H9 (cell line): Measurements from ENCODE around the gene MTHFD2. TPM values are rescaled to one million over a fixed set of nuclear protein-coding genes. Genes with fewer than 3 reads are reported as not detected.

Experiments
- DNase-seq: peaks from one replicate; pipeline ENCODE4 v3.0.0-alpha.2; 2017
- H2AFZ ChIP-seq: one replicate; pipeline ENCODE4 v1.6.1; 2013; ENCODE audit warnings: mild to moderate bottlenecking, low read length, control low read depth, moderate library complexity
- H2AK5ac ChIP-seq: 2 replicates; pipeline ENCODE4 v1.6.1; 2013; ENCODE audit warnings: low read length, control low read depth, mixed read lengths; ENCODE audit not compliant: insufficient read length
- H2BK120ac ChIP-seq: one replicate; pipeline ENCODE4 v1.6.1; 2013; ENCODE audit warnings: low read depth, mild to moderate bottlenecking, low read length, control low read depth, inconsistent platforms; ENCODE audit not compliant: poor library complexity, severe bottlenecking
- H2BK12ac ChIP-seq: 2 replicates; pipeline ENCODE4 v1.6.1; 2013; ENCODE audit warnings: low read length, control low read depth, mixed read lengths, low read depth; ENCODE audit not compliant: insufficient read length
- H2BK15ac ChIP-seq: 2 replicates; pipeline ENCODE4 v1.6.1; 2013; ENCODE audit warnings: low read depth, low read length, control low read depth
- H2BK20ac ChIP-seq: one replicate; pipeline ENCODE4 v1.6.1; 2013; ENCODE audit warnings: low read depth, mild to moderate bottlenecking, low read length, control low read depth, inconsistent platforms; ENCODE audit not compliant: poor library complexity, severe bottlenecking
- H2BK5ac ChIP-seq: 2 replicates; pipeline ENCODE4 v1.6.1; 2013; ENCODE audit warnings: low read length, control low read depth, mixed read lengths; ENCODE audit not compliant: insufficient read length
- H3K14ac ChIP-seq: 2 replicates; pipeline ENCODE4 v1.6.1; 2013; ENCODE audit warnings: low read length, control low read depth; ENCODE audit not compliant: insufficient read depth
- H3K18ac ChIP-seq: 2 replicates; pipeline ENCODE4 v1.6.1; 2013; ENCODE audit warnings: low read depth, mild to moderate bottlenecking, mixed read lengths, low read length, control low read depth; ENCODE audit not compliant: insufficient read length
- H3K23ac ChIP-seq: 2 replicates; pipeline ENCODE4 v1.6.1; 2013; ENCODE audit warnings: low read length, control low read depth, mixed read lengths, low read depth; ENCODE audit not compliant: insufficient read length
- H3K23me2 ChIP-seq: 2 replicates; pipeline ENCODE4 v1.6.1; 2013; ENCODE audit warnings: low read depth, mild to moderate bottlenecking, mixed read lengths, low read length, control low read depth; ENCODE audit not compliant: insufficient read length, poor library complexity, severe bottlenecking
- H3K27ac ChIP-seq: 2 replicates; pipeline ENCODE4 v1.5.1; 2013; ENCODE audit warnings: low read length, control low read depth, mixed read lengths, low read depth; ENCODE audit not compliant: insufficient read length
- H3K27me3 ChIP-seq: 2 replicates; pipeline ENCODE4 v1.6.1; 2013; ENCODE audit warnings: low read length, control low read depth, inconsistent platforms; ENCODE audit not compliant: insufficient read depth
- H3K4ac ChIP-seq: 2 replicates; pipeline ENCODE4 v1.6.1; 2013; ENCODE audit warnings: low read depth, mild to moderate bottlenecking, control low read depth, inconsistent platforms, low read length, moderate library complexity
- H3K4me1 ChIP-seq: 2 replicates; pipeline ENCODE4 v1.6.1; 2013; ENCODE audit warnings: low read length, control low read depth, inconsistent platforms; ENCODE audit not compliant: insufficient read depth
- H3K4me2 ChIP-seq: 2 replicates; pipeline ENCODE4 v1.6.1; 2013; ENCODE audit warnings: low read length, control low read depth, mixed read lengths; ENCODE audit not compliant: insufficient read length, insufficient read depth
- H3K56ac ChIP-seq: 2 replicates; pipeline ENCODE4 v1.6.1; 2013; ENCODE audit warnings: low read depth, mild to moderate bottlenecking, mixed read lengths, low read length, control low read depth; ENCODE audit not compliant: insufficient read length
- H3K79me1 ChIP-seq: 2 replicates; pipeline ENCODE4 v1.6.1; 2013; ENCODE audit warnings: low read depth, mild to moderate bottlenecking, moderate library complexity, low read length, control low read depth, inconsistent platforms; ENCODE audit not compliant: insufficient read depth, poor library complexity, severe bottlenecking
- H3K79me2 ChIP-seq: 2 replicates; pipeline ENCODE4 v1.6.1; 2013; ENCODE audit warnings: low read length, control low read depth, inconsistent platforms; ENCODE audit not compliant: insufficient read depth
- H3K9ac ChIP-seq: 2 replicates; pipeline ENCODE4 v1.6.1; 2013; ENCODE audit warnings: low read length, control low read depth, mixed read lengths; ENCODE audit not compliant: insufficient read length; ENCODE audit errors: extremely low read depth
- H3K9me3 ChIP-seq: one replicate; pipeline ENCODE4 v1.6.1; 2013; ENCODE audit warnings: low read depth, low read length, inconsistent platforms; ENCODE audit not compliant: control insufficient read depth
- H3T11ph ChIP-seq: one replicate; pipeline ENCODE4 v1.6.1; 2013; ENCODE audit warnings: mild to moderate bottlenecking, low read length, control low read depth, inconsistent platforms
- H4K20me1 ChIP-seq: one replicate; pipeline ENCODE4 v1.6.1; 2013; ENCODE audit not compliant: control insufficient read depth, insufficient read length, insufficient read depth
- H4K5ac ChIP-seq: 2 replicates; pipeline ENCODE4 v1.6.1; 2013; ENCODE audit warnings: low read depth, mild to moderate bottlenecking, mixed read lengths, low read length, control low read depth; ENCODE audit not compliant: insufficient read length
- H4K8ac ChIP-seq: replicated peaks from 2 replicates; pipeline ENCODE4 v1.6.1; 2013; ENCODE audit warnings: low read length, control low read depth, mixed read lengths, low read depth; ENCODE audit not compliant: insufficient read length
- H4K91ac ChIP-seq: 2 replicates; pipeline ENCODE4 v1.6.1; 2013; ENCODE audit warnings: low read depth, mild to moderate bottlenecking, moderate library complexity, mixed read lengths, low read length, control low read depth; ENCODE audit not compliant: insufficient read length
- H3K27ac Mint-ChIP-seq, 3 experiments: 2 replicates in 2 of 3; 3 replicates in 1 of 3; pipeline ENCODE4 v1.8.0; 2020 to 2021; ENCODE audit warnings: mixed read lengths in 3 of 3, mild to moderate bottlenecking in 1 of 3, moderate library complexity in 1 of 3
- H3K27me3 Mint-ChIP-seq: 2 replicates; pipeline ENCODE4 v1.8.0; 2021; ENCODE audit warnings: low read depth, mild to moderate bottlenecking, moderate library complexity, mixed read lengths
- H3K36me3 Mint-ChIP-seq, 3 experiments: 2 replicates in 2 of 3; 3 replicates in 1 of 3; pipeline ENCODE4 v1.8.0; 2020 to 2021; ENCODE audit warnings: low read depth in 3 of 3, mixed read lengths in 3 of 3; ENCODE audit not compliant: insufficient read depth in 1 of 3
- H3K4me1 Mint-ChIP-seq, 2 experiments: 2 replicates each; pipeline ENCODE4 v1.8.0; 2020; ENCODE audit warnings: mixed read lengths in 2 of 2
- H3K4me3 Mint-ChIP-seq, 2 experiments: 2 replicates in 1 of 2; 3 replicates in 1 of 2; pipeline ENCODE4 v1.8.0; 2020 to 2021; ENCODE audit warnings: mild to moderate bottlenecking in 2 of 2, mixed read lengths in 2 of 2, moderate library complexity in 1 of 2
- H3K9me3 Mint-ChIP-seq, 2 experiments: 2 replicates in 1 of 2; 3 replicates in 1 of 2; pipeline ENCODE4 v1.8.0; 2020; ENCODE audit warnings: mild to moderate bottlenecking in 2 of 2, mixed read lengths in 2 of 2, moderate library complexity in 1 of 2
- WGBS: extraction: QIAGEN DNeasy Blood & Tissue Kit; methylation state at CpG from one replicate; pipeline ENCODE4 v1.1.7; 2013; ENCODE audit warnings: missing lambda C conversion rate, low lambda C conversion rate, mixed read lengths; ENCODE audit not compliant: insufficient read length; ENCODE audit errors: extremely low coverage; 5-methylcytosine and 5-hydroxymethylcytosine counted together
- total RNA-seq: library from RNA; stranded (reverse); gene quantifications from 2 replicates; pipeline ENCODE4 v1.2.1, GENCODE V29; 2021
- TF ChIP-seq, protein P1 (sequence below): fragments of 200-600 bp; sonication (generic); conservative IDR thresholded peaks from 3 replicates; pipeline ENCODE4 v1.8.0; 2021; ENCODE audit warnings: antibody characterized with exemption, mild to moderate bottlenecking

MTHFD2 gene
- total RNA-seq, 1 experiment from 2014 or later = 201 TPM

DNA sequence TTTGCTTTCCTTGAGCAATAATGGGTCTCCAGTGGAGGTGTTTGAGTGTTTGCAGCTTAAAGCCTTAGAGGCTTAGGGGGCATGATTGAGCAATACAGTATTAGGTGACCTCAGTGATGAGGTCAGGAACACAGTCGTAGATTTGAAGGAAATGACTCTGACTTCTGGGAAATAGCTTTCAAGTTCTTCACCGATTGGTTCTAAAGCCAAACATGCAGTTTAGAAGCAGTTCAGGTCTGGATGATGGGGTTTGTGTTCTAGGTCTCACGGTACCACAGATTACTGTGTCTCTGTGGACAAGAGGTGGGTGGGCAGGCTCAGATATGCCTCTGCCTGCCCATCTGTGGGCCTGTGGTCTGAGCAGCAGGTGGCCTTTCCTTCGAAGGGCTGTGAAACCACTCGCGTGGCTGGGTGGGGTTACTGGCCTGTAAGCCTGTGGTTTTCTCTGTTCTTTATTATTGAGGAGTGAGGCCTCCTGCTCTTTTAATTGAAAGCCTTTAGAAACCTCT, 7.8 kb downstream of the MTHFD2 start:
- Histone ChIP-seq H3T11ph (no peak overlapping the region), H3K9me3 (no peaks in the 10 kb centered on the region), H3K79me1 (peaks cover 7% of the 10 kb centered on the region), H2AK5ac (no peak overlapping the region), H2BK120ac (no peak overlapping the region), H3K18ac (no peak overlapping the region), H4K91ac (no peak overlapping the region), H2BK12ac (no peak overlapping the region), H3K56ac (no peak overlapping the region), H4K20me1 (no peaks in the 10 kb centered on the region), H3K9ac (no peak overlapping the region), H3K23ac (no peak overlapping the region), H3K4me1 (peaks cover 10% of the 10 kb centered on the region), H2BK20ac (no peak overlapping the region), H3K27me3 (no peaks in the 10 kb centered on the region), H4K8ac (no peak overlapping the region), H2BK5ac (no peak overlapping the region), H4K5ac (no peak overlapping the region), H3K27ac (no peak overlapping the region), H3K79me2 (peaks cover 52% of the 10 kb centered on the region; the same call in 1 of the 2 replicates), H3K4me2 (no peak overlapping the region), H3K4ac (no peak overlapping the region), H3K14ac (no peak overlapping the region), H2AFZ (no peak overlapping the region), H2BK15ac (no peak overlapping the region), H3K23me2 (peaks cover 3% of the 10 kb centered on the region)
- Mint-ChIP-seq H3K27ac (peak overlapping the region; percentile 63 to 93 (median 90); a peak in 6 of 7 replicates), H3K27me3 (no peaks in the 10 kb centered on the region), H3K4me3 (no peak overlapping the region), H3K4me1 (peaks cover 38 to 39% of the 10 kb centered on the region in 2 experiments), H3K9me3 (no peaks in the 10 kb centered on the region), H3K36me3 (peaks cover 59 to 89% (median 88%) of the 10 kb centered on the region in 3 experiments)
- WGBS = no CpG with 5 or more reads among the region's 6 CpGs
- TF ChIP-seq, protein P1, sequence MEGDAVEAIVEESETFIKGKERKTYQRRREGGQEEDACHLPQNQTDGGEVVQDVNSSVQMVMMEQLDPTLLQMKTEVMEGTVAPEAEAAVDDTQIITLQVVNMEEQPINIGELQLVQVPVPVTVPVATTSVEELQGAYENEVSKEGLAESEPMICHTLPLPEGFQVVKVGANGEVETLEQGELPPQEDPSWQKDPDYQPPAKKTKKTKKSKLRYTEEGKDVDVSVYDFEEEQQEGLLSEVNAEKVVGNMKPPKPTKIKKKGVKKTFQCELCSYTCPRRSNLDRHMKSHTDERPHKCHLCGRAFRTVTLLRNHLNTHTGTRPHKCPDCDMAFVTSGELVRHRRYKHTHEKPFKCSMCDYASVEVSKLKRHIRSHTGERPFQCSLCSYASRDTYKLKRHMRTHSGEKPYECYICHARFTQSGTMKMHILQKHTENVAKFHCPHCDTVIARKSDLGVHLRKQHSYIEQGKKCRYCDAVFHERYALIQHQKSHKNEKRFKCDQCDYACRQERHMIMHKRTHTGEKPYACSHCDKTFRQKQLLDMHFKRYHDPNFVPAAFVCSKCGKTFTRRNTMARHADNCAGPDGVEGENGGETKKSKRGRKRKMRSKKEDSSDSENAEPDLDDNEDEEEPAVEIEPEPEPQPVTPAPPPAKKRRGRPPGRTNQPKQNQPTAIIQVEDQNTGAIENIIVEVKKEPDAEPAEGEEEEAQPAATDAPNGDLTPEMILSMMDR = no peak
- no peak for DNase-seq
